ENCODE data around the gene UCP2.

UCP2 gene, protein sequence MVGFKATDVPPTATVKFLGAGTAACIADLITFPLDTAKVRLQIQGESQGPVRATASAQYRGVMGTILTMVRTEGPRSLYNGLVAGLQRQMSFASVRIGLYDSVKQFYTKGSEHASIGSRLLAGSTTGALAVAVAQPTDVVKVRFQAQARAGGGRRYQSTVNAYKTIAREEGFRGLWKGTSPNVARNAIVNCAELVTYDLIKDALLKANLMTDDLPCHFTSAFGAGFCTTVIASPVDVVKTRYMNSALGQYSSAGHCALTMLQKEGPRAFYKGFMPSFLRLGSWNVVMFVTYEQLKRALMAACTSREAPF

DNA sequence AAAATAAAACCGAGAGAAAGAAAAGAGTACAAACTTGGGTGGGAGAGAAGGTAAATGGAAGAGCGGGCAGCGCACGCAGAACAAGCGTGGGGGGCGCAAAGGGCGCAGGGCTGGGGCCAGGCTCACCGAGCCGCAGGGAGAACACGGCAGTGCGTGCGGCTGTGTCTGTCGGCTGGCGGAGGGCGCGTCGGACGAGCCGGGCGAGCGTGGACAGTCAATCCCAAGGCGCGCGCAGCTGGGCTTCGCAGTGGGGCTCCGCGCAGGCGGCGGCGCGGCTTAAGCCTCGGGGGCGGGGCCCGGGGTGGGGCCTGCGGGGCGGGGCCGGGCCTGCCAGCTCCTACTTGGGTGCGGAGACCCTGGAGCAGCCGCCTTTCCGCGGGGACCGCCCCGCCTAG lies at the start of gene UCP2:
UCP2 (minus strand) TSS at position 249 of the 395 bp plus-strand sequence. CDS start 4,465 bp downstream, outside the sequence.
- no peak for FAIRE-seq
- DNase-seq (ENCODE audit: extremely low spot score, insufficient read length, low read depth): peak; percentile 54

DNA sequence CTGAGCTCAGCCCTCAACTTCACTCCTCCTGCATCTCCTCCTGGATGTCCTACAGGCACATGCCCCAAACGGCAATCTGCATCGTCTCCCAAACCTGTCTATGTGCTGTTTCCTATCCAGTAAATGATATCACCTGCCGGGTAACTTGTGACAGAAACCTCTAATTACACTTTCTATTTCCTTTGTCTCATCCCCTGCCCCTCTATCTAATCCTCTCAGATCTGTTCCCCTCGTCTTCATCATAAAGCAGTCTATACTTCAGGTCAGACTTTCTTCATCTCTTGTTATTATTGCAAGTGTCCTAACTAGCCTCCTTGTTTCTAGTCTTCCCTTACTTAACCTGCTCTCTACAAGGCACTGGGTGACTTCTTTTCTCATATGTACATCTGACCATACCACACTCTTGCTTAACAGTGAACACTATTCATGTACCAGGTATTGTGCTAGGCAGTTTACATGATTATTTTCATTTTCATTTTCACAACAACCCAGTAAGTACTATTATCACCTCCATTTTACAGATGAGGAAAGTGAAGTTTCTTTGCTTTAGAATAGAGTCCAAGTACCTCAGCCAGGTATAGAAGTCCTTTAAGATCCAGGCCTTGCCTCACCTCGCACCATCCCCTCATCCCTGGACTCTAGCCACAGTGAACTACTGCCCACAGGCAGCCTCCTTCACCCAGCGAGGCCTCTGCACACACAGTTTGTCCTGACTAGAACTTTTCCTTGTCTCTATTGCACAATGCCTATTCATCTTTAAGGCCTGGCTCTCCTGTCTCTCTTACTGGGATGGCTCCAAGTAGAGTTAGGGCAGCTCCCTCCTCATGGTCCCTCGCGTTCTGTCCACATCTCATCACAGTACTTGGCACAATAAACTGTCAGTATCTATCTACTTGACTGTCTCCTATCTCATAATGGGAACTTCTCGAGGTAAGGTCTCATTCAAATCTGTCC lies 48.4 kb upstream of the UCP2 start:
- no peak for DNase-seq (ENCODE audit: extremely low spot score, insufficient read length, low read depth)
- FAIRE-seq: peak; percentile 5

DNA sequence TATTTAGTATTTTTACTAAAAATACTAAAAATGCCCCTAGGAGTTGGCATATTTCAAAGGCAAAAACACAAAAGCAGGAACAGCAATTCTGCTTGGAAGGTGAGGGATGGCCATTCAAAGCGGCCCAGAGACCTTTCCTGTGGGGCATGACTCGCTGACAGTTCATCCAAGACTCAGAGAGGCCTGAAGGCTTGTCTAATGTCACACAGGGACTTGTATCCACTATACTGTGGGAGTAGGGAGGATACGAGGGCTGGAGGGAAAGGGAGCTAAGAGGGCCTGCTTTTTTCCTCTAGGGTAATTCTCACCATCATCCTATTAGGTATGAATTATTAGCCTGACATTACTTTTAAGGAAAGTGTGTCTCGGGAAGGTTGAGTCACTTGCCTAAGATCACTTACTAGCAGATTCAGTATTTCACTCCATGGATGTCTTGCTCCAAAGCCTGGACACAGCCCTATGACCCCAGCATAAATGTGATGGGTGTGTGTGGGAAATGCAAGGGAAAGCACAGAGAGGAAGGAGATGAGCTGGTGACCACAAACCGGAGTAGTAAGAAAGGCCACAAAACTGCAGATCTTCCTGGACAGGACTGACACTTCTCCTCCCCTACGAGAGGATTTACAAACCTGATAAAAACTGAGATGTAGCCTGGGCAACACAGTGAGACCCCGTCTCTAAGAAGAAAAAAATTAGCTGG lies 43.0 kb upstream of the UCP2 start:
- FAIRE-seq: no peak

DNA sequence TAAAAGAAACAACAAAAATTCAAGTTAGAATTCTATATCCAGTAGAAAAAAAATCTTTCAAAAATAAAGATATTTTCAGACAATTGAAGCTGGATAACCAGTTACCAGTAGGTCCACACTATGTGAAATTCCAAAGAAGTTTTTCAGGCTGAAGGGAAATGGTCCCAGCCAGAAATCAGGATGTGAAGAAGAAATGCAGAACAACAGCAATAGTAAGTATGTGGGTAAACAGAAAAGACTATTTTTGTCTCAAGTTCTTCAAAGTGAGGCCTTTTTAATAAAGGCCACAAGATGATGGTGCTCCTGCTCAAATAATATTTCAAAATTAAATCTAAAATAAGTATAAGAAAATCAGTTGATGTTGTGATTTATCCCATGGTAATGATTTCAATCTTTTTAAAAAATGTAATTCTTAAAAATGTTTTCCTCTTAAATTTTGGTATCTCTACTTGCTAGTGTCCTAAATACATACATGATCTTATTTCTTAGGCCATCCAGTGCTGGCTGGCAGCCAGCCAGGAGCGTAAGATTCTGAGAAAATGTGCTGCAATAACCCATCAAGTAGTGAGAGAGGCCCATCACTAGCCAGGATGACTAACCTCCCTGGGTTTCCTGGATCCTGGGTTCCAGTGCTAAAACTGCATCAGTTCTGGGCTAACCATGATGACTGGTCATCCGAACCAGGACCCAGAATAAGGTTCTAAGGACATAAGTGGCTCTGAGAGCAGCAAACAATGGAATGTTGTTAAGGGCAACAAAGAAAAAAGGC lies 41.8 kb upstream of the UCP2 start:
- FAIRE-seq: no peak
- no peak for DNase-seq (ENCODE audit: extremely low spot score, insufficient read length, low read depth)

More for the DNA sequence above, 43.0 kb upstream of the UCP2 start:
- DNase-seq (ENCODE audit: extremely low spot score, insufficient read length, low read depth): no peak

DNA sequence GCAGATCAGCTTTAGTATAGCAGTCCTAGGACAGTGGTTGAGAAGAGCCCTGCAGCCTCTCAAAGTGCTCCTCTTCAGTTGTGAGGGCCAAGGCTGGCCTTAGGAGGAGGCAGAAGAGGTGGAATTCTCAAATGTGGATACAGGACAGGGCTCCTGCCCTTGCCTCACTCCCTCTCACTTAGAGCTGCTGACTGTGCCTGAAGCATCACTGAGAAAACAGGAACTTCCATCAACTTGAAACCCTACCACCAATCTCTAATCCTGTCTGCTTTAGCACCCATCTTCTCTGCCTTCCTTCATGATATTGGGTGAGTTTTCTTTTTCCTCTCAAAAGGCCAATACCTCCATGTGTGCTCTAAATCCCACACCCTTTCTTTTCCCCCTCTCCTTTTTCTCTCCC lies 40.6 kb upstream of the UCP2 start:
- FAIRE-seq: no peak
- DNase-seq (ENCODE audit: extremely low spot score, insufficient read length, low read depth): no peak

DNA sequence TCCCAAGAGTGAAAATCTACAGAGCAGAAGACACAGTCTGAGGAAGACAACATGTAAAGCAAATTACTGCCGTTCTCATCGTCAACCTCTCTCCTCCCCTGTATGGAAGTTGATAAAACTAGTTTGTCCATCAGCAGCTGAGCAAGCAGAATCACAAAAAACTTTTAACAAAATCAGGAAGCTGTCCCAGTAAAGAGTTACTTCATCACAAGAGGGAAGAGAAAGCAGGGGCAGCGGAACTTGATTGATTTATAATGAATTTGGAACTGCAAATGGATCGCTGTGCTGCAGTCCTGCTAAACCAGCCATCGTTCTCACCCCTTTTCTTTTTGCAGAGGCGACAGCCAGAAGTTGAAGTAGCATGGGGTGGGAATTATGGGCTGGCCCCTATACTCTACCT lies 39.9 kb upstream of the UCP2 start:
- DNase-seq (ENCODE audit: extremely low spot score, insufficient read length, low read depth): no peak
- no peak for FAIRE-seq

DNA sequence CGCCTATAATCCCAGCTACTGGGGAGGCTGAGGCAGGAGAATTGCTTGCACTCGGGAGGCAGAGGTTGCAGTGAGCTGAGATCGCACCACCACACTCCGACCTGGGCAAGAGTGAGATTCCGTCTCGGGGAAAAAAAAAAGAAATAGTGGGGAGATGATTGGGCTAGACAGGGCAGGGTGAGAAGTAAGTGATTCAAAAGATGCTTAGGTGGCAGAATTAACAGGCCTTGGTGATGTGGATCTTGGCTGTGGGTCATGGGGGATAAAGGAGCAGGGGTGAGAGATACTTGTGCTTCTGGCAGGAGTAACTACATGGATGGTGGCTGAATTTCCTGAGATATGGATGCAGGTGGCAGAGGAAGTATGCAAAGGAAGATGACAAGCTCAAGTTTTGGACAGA lies 39.4 kb upstream of the UCP2 start:
- DNase-seq (ENCODE audit: extremely low spot score, insufficient read length, low read depth): no peak
- no peak for FAIRE-seq

DNA sequence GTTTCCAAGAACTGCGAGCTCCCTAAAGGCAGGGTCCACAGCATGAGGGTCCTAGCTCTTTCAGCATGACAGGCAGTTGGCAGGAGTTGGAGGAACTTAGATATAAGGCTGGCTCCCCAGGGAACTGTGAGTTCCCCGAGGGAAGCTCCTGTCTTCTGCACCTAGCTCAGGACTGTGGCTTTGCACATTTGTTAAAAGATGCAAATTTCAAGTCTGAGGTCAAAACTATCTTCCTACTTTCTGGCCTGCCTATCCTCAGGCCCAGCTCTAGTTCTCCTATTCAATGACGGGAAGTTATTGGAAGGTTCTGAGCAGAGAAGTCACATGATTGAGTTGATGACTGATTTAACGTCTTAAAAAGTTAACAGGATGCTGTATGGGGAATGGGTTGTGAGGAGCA lies 37.9 kb upstream of the UCP2 start:
- DNase-seq (ENCODE audit: extremely low spot score, insufficient read length, low read depth) (no peak), FAIRE-seq (peak; percentile 80)

DNA sequence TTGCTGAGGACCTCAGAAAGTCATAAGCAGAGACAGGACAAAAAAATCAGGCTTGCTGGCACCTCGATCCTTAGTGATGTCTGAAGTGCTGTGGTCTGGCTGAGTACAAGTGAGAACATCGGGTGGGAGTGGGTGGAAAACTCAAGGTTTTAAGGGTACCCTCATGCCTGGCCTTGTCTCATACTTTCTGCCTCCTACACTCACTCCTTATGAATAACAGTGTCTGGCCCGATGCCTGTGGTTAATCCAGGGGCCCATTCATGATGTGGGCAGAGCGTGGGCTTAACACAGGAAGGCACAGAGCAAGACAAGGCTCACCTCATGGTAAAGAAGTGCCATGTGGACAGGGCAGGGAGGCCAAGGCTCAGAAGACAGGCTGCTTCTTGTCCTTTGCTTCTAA lies 37.2 kb upstream of the UCP2 start:
- FAIRE-seq: no peak
- DNase-seq (ENCODE audit: extremely low spot score, insufficient read length, low read depth): no peak

DNA sequence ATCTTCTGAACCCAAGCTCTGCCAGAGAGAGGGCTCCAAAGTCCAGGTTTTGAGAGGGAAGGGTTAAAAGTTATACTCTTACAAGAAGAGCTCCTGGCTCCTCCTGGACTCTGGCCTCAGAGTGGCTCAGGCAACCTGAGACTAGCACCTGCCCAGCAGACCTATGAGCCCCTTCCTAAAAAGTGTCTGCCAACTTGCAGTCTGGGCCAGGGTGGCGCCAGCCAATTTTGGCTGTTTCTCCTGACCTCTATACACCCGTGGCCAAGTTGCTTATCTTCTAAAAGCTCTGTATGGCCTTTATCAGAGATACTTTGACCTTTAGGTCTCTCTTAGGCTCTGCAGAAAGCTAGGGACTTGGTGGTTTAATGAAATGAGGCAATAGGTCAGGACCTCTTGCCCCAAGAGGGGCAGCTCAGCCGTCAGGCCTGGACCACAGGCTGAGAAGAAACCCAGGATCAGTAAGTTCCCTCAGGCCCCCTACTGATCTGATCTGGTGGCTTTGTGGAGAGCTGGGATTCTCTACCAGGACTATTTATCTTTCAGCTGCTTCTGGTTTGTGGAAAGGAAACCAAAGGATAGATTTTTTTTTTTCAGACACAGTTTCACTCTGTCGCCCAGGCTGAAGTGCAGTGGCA lies 36.6 kb upstream of the UCP2 start:
- no peak for FAIRE-seq
- no peak for DNase-seq (ENCODE audit: extremely low spot score, insufficient read length, low read depth)

DNA sequence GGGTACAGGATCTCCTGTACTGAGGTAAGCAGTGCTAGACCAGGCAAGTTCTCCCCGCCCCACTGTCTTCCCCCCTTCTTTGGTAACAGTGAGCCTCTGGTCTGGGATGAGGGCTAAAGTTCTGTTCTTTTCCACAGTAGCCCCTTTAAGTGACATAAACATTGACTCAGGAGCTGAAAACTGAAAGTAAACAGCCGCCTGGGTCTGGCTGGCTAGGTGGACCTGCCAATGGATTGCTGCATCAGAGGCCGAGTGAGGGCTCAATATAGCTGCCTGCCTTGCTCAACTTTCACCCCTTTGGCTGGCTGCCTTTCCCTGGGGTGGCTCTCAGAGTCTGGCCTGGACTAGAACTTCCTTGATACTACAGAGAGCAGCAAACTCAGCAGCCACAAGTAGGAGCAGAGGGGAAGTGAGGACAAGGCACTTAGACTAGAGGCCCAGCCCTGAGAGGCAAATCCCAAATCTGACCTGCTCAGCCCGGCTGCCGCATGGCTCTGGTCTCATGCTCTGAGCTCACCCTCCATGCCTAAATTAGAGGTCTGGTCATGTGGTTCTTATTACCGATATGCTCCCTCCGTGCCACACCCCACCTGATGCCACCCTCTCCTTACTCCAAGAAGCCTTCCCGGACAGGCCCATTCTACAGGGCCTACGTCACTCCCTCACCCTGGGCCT lies 35.8 kb upstream of the UCP2 start:
- no peak for FAIRE-seq
- DNase-seq (ENCODE audit: extremely low spot score, insufficient read length, low read depth): no peak

DNA sequence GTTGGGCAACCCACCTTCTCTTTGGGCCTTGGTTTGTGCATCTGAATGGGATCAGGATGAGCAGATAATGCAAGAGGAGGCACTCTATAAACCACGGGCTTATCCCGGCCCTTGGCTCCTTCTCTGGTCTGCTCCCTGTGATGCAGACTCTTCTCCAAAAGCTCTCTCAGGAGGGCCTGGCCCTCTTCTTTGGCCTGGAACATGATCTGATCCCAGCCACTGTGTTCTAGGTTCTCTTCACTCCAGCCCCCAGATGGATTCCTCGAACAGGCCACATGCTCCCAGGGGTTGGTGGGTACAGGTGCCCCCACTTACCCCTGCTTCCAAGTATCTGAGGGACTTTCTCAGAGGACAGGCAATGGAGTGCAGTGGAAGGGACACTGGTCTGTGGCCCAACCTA lies 35.0 kb upstream of the UCP2 start:
- FAIRE-seq (no peak), DNase-seq (ENCODE audit: extremely low spot score, insufficient read length, low read depth) (no peak)

DNA sequence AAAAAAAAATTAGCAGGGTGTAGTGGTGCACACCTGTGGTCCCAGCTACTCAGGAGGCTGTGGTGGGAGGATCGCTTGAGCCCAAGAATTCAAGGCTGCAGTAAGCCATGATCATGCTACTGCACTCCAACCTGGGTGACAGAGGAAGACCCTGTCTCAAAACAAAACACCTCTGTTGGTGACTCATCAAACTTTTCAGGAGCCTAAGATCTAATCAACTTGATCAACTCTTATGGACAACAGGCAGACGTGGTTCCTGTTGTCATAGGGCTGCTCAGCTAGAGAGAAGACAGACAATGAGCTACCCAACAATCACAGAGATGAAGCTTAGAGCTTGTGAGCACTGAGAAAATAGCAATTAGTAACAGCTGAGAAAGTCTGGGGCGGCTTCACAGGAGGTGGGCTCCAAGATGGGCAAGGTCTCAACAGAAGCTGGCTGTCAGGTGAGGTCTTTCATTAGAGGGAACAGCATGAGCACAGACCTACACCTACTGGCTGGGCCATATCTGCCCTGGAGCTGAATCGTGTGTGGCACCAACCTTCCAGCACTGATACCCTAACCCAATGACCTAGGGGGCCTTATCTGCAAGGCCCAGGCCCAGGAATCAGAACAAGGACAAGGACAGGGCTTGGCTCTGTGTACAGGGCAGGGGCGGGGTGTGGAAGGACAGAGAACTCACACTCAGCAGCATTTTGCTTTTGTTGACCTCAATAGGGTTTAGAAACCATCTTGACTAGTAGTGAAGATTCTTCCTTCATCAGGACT lies 33.5 kb upstream of the UCP2 start:
- no peak for DNase-seq (ENCODE audit: extremely low spot score, insufficient read length, low read depth)
- no peak for FAIRE-seq

DNA sequence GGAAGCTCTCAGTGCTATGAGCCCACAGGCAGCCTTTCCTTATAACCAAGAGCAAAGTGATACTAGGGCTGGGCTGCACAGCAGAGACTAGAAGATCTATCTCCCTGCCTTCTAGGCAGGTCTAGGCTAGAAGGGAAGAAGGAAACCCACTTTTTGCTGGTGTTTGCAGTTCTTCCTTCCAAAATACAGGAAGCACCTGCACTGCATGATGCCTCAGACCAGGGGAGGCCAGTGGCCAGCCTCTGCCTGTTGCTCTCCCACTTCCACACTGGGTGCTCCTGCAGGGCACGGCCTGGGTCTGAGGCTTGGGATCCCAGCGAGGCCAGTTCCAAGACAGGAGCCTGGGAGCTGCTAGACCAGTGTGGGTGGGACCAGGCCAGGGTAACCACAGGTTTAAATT lies 32.2 kb upstream of the UCP2 start:
- FAIRE-seq: no peak
- no peak for DNase-seq (ENCODE audit: extremely low spot score, insufficient read length, low read depth)

DNA sequence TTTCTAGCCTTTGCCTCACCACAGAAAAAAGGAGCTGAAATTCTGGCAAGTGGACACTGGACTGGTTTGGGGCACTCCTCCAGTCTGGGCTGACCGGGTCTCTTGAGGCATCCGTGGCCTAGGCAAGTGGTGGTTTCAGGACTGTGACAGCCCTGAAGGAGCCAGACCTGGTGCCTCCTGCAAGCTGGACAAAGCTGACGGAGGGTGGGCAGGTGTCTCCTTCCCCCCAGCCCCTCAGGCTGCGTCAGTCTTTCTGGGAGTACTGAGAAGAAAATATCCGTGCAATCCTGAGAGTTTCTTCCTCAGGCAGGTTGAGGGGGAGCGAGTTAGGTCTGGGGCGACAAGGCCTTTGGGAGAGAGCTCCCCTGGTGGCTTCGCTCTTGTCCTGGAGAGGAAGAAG lies 30.5 kb upstream of the UCP2 start:
- DNase-seq (ENCODE audit: extremely low spot score, insufficient read length, low read depth): no peak
- FAIRE-seq: no peak

DNA sequence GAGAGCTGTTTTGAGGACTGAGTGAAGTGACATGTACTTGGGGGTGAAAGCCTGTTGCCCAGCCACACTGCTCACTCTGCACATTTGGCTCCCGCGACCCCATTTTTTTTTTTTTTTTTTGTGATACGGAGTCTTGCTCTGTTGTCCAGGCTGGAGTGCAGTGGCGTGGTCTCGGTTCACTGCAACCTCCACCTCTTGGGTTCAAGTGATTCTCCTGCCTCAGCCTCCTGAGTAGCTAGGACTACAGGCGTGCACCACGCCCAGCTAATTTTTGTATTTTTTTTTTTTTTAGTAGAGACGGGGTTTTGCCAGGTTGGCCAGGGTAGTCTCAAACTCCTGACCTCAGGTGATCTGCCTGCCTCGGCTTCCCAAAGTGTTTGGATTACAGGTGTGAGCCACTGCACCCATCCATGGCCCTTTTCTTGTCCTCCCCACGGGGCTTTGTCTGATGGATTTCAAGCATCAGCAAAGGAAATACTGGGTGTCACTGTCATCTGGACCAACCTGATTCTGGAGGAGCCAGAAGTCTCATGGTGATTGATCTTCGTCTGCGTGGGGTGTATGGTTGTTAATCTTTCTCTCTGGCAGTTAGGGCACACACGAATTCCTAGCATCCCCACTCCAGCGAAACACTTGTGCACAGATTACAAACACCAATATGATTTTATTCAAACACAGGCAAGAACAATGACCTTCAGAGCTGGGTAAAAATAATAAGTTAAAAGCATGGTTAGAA lies 29.6 kb upstream of the UCP2 start:
- no peak for FAIRE-seq
- DNase-seq (ENCODE audit: extremely low spot score, insufficient read length, low read depth): no peak

DNA sequence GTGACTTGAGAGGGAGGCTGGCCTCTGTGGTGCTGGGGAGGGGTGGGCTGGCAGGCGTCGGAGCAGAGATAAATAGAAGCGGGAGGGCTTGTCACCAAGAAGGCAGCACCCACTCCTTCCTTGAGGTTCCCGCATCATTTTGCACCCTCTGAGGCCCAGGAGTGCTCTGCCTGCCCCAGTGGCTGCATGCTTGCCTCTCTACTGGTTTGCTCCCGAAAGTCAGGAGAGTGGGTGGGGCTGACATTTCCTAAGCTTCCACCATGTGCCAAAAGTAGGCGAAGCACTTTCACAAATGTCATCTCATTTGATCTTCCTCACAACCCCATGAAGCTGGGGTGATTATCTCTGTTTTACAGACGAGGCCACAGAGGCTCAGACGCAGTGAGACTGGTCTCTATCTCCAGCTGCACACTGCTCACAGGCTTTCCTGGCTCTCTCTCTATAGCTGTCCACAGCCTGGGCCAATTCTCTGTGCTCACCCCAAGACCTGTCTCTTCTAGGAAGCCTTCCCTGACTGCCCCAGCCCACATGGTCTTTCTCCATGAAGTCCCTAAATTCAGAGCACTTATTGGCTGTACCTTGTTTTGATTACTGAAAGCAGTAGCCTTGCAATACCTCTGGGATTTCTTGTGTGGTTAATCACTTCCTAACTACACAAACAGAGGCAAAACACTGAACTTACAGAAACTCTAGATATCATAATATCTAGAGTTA lies 28.9 kb upstream of the UCP2 start:
- DNase-seq (ENCODE audit: extremely low spot score, insufficient read length, low read depth) (peak; percentile 44), FAIRE-seq (peak; percentile 88)
